ENCODE data around the gene CRYBA1.
"Not testable (repeated sequence)": the region's sequence is repeated elsewhere in the genome, so short reads cannot be mapped to it uniquely, and the experiment has no call there.

Gene CRYBA1, protein sequence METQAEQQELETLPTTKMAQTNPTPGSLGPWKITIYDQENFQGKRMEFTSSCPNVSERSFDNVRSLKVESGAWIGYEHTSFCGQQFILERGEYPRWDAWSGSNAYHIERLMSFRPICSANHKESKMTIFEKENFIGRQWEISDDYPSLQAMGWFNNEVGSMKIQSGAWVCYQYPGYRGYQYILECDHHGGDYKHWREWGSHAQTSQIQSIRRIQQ

DNA sequence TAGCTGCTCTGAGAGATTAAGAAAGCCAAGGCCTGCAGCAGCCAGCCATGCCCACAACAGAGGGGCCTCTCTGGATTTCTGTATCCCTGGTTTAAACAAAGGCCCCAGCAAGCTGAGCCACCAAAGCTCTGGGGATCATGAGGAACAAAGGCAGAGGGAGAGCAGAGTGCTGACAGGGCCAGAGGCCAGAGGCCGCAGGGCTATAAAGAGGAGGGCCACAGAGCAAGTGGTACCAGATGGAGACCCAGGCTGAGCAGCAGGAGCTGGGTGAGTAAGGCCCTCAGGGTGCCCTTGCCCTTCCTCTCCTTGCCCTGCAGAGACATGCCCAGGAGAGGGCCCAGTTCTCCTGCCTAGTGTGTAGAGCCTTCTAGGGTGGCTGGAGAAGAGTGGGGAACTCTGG, at the start of gene CRYBA1:
Gene CRYBA1, plus strand, starts transcription at position 232 of the 400 bp plus-strand sequence. Its CDS starts 5 bp downstream, at position 237.
- Histone ChIP-seq H3K27me3 (ENCODE audit: low read depth) (no peaks in the 10 kb centered on the region), H3K9me3 (no peaks in the 10 kb centered on the region), H3K4me3 (no peak within 1 kb of the TSS), H3K36me3 (replicated peaks) (no peaks in the 10 kb centered on the region), H3K4me1 (no peaks in the 10 kb centered on the region)
- in situ Hi-C loops (cut with MboI; ENCODE audit: low sequenced_read_pairs) = no loop called here
- DNase-seq (ENCODE audit: low spot score in 2 of 2) = no peak

DNA sequence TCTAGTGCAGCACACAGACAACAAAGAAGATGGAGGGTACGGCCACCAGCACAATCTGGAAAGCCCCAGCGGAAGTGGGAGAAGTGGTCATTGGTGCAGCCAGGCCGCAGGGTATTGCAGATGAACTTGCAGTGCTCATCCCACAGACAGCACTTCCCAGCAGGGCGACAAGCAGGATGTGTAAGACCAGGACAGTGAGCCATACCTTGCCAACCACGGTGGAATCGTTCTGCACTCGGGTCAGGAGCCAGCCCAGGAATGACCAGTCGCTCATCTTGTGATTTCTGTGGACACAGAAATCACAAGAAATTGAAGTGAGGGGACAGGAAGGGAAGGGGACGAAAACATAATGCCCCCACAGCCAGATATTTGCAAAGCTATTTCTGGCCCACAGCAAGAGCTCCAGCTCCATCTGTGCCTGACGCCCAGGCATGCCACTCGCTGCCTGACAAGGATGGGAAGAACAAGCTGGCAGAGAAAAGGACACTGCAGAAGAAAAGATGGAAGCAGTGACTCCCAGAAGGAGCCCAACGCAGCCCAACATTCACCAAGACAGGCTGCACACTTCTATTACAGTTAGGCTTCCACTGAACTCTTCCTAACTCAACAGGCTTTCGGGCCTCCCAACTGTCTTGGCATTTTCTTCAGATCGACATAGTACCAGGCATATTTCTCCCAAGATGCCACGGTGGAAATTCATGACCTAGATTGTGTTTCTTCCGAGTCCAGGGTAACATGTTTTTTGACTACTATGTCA, 49.0 kb upstream of the CRYBA1 start:
- H3K9me3 ChIP-seq = no peaks in the 10 kb centered on the region

DNA sequence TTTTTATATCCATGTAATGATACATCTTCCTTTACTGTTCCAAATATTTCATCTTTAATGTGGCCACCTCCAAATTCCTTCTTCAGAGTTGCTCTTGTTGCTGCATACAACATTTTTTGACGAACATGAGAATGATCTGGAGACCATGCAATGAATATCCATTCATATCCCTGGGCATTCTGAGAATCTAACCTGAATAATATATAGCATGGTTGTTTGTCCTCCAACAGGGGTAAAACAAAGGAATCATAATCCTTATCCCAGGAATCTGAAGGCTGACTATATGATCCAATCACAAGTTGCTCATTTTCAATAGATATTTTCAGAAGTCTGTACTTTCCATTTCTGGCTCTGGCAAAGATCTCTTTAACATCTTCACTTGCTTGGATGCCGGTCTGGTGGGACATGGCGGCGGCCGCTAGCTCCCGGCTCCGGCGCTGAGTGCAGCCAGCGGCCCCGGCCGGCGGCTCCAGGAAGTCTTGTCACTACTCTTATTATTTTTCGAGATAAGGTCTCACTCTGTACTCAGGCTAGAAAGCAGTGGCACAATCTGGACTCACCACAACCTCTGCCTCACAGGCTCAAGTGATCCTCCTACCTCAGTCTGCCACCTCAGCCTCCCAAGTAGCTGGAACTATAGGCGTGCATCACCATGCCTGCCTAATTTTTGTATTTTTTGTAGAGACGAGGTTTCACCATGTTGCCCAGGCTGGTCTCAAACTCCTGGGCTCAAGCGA, 42.4 kb upstream of the CRYBA1 start:
- H3K9me3 ChIP-seq; H3K4me3 ChIP-seq; H3K4me1 ChIP-seq; DNase-seq (ENCODE audit: low spot score in 2 of 2); in situ Hi-C loops (cut with MboI; ENCODE audit: low sequenced_read_pairs); H3K36me3 ChIP-seq (replicated peaks); H3K27me3 ChIP-seq (ENCODE audit: low read depth): not testable (repeated sequence)

More for the DNA sequence above, 49.0 kb upstream of the CRYBA1 start:
- Histone ChIP-seq H3K27me3 (ENCODE audit: low read depth) (no peaks in the 10 kb centered on the region), H3K4me3 (no peak overlapping the region), H3K36me3 (replicated peaks) (no peaks in the 10 kb centered on the region), H3K4me1 (no peaks in the 10 kb centered on the region)
- in situ Hi-C loops (cut with MboI; ENCODE audit: low sequenced_read_pairs) = no loop called here
- no peak for DNase-seq (ENCODE audit: low spot score in 2 of 2)

DNA sequence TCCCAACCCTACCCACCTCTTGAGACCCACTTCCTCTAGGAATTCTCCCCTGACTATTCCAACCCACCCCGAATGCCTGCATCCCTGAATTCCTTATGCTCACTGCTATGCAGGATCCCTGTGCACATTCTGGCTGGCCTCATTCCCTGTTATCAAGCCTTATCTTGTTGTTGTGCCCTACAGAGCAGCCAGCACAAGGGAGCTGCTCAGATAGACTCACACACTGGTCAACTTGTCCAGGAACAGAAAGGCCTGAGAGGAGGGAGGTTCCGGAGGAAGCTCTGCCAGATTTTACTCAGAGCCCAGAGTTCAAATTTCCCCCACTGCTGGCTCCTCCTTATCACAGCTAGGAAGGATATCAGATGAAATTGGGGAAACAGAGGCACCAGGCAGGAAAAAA, 41.6 kb upstream of the CRYBA1 start:
- H3K27me3 ChIP-seq (ENCODE audit: low read depth) = no peaks in the 10 kb centered on the region
- in situ Hi-C loops (cut with MboI; ENCODE audit: low sequenced_read_pairs) = no loop called here
- no peaks in the 10 kb centered on the region for H3K4me1 ChIP-seq
- H3K4me3 ChIP-seq = no peak overlapping the region
- H3K36me3 ChIP-seq (replicated peaks) = no peaks in the 10 kb centered on the region
- no peak for DNase-seq (ENCODE audit: low spot score in 2 of 2)
- H3K9me3 ChIP-seq = no peaks in the 10 kb centered on the region

DNA sequence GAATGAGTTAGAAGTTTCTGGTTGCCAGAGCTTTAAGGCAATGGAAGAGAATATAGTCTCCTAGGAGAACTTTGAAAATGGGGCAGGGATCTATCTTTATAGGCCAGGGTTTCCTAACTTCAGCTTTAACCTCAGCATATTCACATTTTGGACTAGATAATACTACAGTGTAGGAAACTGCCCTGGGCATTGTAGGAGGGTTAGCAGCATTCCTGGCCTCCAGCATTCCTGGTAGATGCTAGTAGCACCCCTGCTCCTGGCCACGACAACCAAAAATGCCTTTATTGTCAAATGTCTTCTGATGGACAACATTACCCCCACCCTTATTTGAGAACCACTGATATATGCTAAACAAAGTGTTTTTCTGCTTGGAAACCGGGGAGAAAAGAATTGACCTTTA, 38.7 kb upstream of the CRYBA1 start:
- Histone ChIP-seq H3K4me3 (no peak overlapping the region), H3K9me3 (no peaks in the 10 kb centered on the region), H3K36me3 (replicated peaks) (no peaks in the 10 kb centered on the region), H3K27me3 (ENCODE audit: low read depth) (no peaks in the 10 kb centered on the region), H3K4me1 (no peaks in the 10 kb centered on the region)
- DNase-seq (ENCODE audit: low spot score in 2 of 2) = no peak
- in situ Hi-C loops (cut with MboI; ENCODE audit: low sequenced_read_pairs) = no loop called here

DNA sequence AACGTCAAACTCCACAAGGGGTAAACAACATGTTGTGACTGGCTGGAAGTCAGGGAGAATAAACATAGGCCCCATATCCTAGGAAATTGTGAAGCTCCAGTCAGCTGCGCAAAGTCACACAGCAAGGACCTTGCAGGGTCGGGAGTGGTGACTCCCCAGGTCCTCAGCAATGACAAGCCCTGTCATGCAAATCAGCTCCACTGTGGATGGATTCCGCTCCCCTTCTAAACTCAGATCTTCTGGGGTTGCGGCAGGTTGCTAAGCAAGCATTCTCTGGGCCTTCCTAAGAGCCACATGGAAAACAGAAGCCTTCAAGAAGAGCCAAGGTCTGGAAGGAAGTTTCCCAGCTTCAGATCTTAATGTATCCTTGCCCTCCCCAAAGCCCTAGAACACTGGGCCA, 37.6 kb upstream of the CRYBA1 start:
- Histone ChIP-seq H3K4me3 (no peak overlapping the region), H3K4me1 (no peaks in the 10 kb centered on the region), H3K9me3 (no peaks in the 10 kb centered on the region), H3K36me3 (replicated peaks) (no peaks in the 10 kb centered on the region), H3K27me3 (ENCODE audit: low read depth) (no peaks in the 10 kb centered on the region)
- in situ Hi-C loops (cut with MboI; ENCODE audit: low sequenced_read_pairs) = no loop called here
- no peak for DNase-seq (ENCODE audit: low spot score in 2 of 2)

DNA sequence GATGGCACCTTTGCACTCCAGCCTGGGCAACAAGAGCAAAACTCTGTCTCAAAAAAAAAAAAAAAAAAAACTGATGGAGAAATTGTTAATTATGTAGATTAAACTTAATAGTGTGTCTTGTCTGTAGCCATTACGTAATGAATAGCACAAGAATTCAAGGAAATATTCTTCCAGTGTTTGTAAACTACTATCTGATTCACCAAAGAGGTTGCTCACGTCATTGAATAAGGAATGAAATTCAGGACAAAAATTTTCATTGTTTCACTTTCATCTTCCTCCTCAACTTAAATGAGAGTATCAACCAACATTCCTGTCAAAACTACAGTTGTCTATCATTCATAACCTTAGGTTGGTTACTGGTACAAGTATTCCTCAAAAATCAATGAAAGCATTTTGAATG, 35.8 kb upstream of the CRYBA1 start:
- Histone ChIP-seq H3K27me3 (ENCODE audit: low read depth) (no peaks in the 10 kb centered on the region), H3K4me3 (no peak overlapping the region), H3K4me1 (no peaks in the 10 kb centered on the region), H3K36me3 (replicated peaks) (no peaks in the 10 kb centered on the region), H3K9me3 (no peaks in the 10 kb centered on the region)
- DNase-seq (ENCODE audit: low spot score in 2 of 2) = no peak
- in situ Hi-C loops (cut with MboI; ENCODE audit: low sequenced_read_pairs) = no loop called here

DNA sequence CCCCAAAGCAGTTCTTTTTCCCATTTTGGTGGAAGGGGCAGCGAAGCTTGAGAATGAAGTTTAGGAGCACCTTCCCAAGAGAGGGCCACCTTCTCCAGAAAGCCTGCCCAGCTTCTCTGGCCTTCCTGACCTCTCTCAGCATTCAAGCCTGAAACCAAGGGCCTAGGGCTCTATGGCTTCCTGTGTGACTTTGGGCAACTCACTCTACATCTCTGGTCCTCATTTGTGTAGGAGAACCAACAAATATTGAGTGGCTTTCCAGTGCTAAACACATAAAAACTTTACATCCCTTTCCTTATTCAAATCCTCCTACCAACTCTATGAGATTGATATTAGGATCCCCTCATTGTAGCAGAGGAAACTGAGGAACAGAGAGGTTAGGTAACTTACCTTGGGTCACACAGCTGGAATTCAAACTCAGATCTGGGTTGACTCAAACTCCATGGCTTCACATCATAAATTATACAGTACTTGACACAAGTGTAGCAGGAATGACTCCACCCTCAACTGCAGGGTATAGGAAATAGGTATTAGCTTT, 34.5 kb upstream of the CRYBA1 start:
- H3K27me3 ChIP-seq (ENCODE audit: low read depth) = no peaks in the 10 kb centered on the region
- H3K9me3 ChIP-seq = no peaks in the 10 kb centered on the region
- no peaks in the 10 kb centered on the region for H3K36me3 ChIP-seq (replicated peaks)
- in situ Hi-C loops (cut with MboI; ENCODE audit: low sequenced_read_pairs) = no loop called here
- no peaks in the 10 kb centered on the region for H3K4me1 ChIP-seq
- H3K4me3 ChIP-seq = no peak overlapping the region
- DNase-seq (ENCODE audit: low spot score in 2 of 2) = no peak

DNA sequence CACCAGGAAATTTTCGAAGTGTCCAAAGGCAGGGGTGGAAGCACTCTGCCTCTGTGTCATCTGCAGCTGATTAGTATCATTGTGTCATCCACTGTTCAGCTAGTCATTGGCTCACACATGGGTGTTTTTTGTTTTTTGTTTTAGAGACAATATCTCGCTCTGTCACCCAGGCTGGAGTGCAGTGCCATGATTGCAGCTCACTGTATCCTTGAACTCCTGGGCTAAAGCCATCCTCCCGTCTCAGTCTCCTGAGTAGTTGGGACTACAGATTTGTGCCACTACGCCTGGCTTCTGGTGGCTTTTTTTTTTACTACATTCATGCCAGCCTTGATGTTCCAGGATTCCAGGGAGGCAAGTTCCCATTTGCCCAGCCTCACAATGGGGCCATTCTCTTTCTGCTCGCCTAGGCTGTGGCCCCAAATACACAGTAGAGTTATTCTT, 34.0 kb upstream of the CRYBA1 start:
- Histone ChIP-seq H3K27me3 (ENCODE audit: low read depth) (no peaks in the 10 kb centered on the region), H3K36me3 (replicated peaks) (no peaks in the 10 kb centered on the region), H3K9me3 (no peaks in the 10 kb centered on the region), H3K4me3 (no peak overlapping the region), H3K4me1 (no peaks in the 10 kb centered on the region)
- in situ Hi-C loops (cut with MboI; ENCODE audit: low sequenced_read_pairs) = no loop called here
- no peak for DNase-seq (ENCODE audit: low spot score in 2 of 2)

DNA sequence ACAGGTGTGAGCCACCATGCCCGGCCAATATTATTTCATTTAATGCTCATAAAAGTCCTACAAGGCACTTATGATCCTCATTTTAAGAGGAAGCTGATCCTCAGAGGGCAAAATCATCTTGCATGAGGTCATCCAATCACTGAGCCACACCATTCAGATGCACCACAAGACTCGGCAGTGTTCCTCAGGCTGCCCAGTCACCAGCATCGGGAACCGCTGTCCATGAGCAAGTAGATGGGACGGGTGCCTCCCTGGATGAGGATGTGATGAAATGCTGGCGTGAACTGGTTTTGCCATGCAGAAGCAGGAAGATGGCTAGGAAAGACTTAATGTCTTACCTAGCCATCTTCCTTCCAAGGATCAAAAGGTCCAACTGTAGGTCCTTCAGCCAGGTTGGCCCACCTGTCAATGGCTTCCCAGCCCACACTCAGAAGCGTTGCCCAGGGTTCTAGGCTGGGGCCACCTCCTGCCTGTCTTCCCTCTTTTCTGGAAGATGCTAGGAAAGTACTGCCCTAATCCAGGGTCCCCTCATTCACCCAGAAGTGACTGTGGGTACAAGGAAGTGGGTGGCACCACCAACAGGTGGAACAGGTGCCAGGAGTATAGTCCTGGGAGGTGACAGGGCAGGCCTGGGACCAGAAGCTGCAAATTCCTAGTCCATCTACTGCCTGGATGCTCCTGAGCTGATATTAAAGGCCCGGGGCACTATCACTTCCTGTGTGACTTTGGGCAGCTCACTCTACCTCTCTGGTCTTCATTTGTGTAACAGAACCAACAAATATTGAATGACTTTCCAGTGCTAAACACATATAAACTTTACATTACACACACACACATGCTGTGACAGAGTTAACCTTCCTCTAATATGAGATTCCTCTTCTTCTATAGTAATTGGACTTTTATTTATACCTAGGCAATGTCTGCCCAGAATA, 32.2 kb upstream of the CRYBA1 start:
- Histone ChIP-seq H3K9me3 (no peaks in the 10 kb centered on the region), H3K27me3 (ENCODE audit: low read depth) (no peaks in the 10 kb centered on the region), H3K4me1 (peaks cover 5% of the 10 kb centered on the region), H3K36me3 (replicated peaks) (no peaks in the 10 kb centered on the region), H3K4me3 (no peak overlapping the region)
- DNase-seq (ENCODE audit: low spot score in 2 of 2) = no peak
- in situ Hi-C loops (cut with MboI; ENCODE audit: low sequenced_read_pairs) = no loop called here

DNA sequence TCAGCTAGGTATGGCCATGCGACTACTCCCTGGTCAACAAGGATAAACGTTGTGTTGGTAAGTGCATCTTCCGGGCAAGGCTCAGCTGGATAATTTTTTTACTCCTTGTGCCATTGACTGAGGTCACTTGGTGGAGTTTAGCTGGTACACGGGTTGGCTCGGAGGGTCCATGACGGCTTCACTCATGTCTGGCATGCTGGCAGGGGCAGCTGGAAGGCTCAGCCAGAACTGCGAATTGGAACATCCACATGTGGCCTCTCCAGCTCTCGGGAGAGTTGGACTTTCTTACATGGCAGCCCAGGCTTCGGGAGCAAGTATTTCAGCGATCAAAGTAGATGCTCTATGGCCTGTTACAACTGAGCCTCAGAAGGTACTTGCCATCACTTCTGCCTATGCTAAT, 31.5 kb upstream of the CRYBA1 start:
- in situ Hi-C loops (cut with MboI; ENCODE audit: low sequenced_read_pairs) = no loop called here
- Histone ChIP-seq H3K27me3 (ENCODE audit: low read depth) (no peaks in the 10 kb centered on the region), H3K4me1 (peaks cover 9% of the 10 kb centered on the region), H3K4me3 (no peak overlapping the region), H3K9me3 (no peaks in the 10 kb centered on the region), H3K36me3 (replicated peaks) (no peaks in the 10 kb centered on the region)
- DNase-seq (ENCODE audit: low spot score in 2 of 2) = no peak

DNA sequence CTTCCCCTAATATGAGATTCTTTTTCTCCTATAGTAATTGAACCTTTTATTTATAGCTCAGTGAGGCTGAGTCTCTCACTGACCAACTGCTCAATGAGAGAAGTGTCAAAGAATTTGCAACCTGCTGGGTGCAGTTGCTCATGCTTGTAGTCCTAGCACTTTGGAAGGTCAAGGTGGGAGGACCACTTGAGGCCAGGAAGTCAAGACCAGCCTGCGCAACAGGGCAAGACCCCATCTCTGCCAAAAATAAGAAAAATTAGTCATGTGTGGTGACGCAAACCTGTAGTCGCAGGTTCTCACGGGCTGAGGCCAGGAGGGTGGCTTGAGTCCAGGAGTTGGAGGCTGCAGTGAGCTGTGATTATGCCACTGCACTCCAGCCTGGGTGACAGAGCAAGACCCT, 30.9 kb upstream of the CRYBA1 start:
- no peaks in the 10 kb centered on the region for H3K36me3 ChIP-seq (replicated peaks)
- no peaks in the 10 kb centered on the region for H3K9me3 ChIP-seq
- no peaks in the 10 kb centered on the region for H3K27me3 ChIP-seq (ENCODE audit: low read depth)
- DNase-seq (ENCODE audit: low spot score in 2 of 2) = no peak
- peaks cover 9% of the 10 kb centered on the region for H3K4me1 ChIP-seq
- H3K4me3 ChIP-seq = no peak overlapping the region
- in situ Hi-C loops (cut with MboI; ENCODE audit: low sequenced_read_pairs) = no loop called here

DNA sequence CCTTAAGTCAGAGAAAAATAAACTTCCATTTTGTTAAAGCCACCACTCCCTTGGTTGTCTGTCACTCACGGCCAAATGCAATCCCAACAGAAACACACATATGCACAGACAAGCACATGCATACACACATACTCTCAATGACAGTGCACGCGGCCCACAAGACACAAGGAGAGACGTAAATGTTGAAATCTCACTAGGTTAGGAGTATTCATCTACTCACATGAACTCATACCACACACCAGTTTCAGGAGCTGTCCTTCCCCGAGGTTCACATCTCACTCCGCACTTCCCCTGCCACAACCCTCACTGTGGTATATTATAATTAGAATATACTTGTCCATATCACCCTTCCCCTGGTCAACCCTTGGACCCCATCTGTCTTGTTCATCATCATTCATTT, 30.5 kb upstream of the CRYBA1 start:
- H3K36me3 ChIP-seq (replicated peaks) = no peaks in the 10 kb centered on the region
- no peaks in the 10 kb centered on the region for H3K9me3 ChIP-seq
- H3K4me1 ChIP-seq = peaks cover 9% of the 10 kb centered on the region
- no peak for DNase-seq (ENCODE audit: low spot score in 2 of 2)
- no peaks in the 10 kb centered on the region for H3K27me3 ChIP-seq (ENCODE audit: low read depth)
- no peak overlapping the region for H3K4me3 ChIP-seq
- in situ Hi-C loops (cut with MboI; ENCODE audit: low sequenced_read_pairs) = no loop called here

All from HAP-1 (cell line).